ENCODE results near the gene CRTC2.
A peak's percentile ranks its signal among the peaks of the same experiment; 100 is the strongest.

The CRTC2 gene

GRCh38 chr1:153928245-153928644 is 30.2 kb downstream of the CRTC2 start:
- Histone ChIP-seq H3K79me2 (ENCODE audit: control insufficient read depth, insufficient read depth, low read length) (no peaks in the 10 kb centered on the region), H3K4me1 (ENCODE audit: control insufficient read depth, low read depth, low read length) (no peaks in the 10 kb centered on the region), H4K8ac (ENCODE audit: low read depth, low read length) (no peak overlapping the region), H3K4ac (ENCODE audit: low read depth, low read length) (no peak overlapping the region), H2BK15ac (replicated peaks; ENCODE audit: low read depth) (no peak overlapping the region), H3K36me3 (ENCODE audit: control insufficient read depth, insufficient read depth, low read length) (peaks cover 3% of the 10 kb centered on the region), H3K4me3 (ENCODE audit: low read length) (no peak overlapping the region), H3K18ac (ENCODE audit: low read length) (no peak overlapping the region), H3K23ac (ENCODE audit: low read length) (no peak overlapping the region), H3K27ac (ENCODE audit: low read depth, low read length) (no peak overlapping the region), H3K27me3 (ENCODE audit: insufficient read depth, low read length, poor library complexity) (no peaks in the 10 kb centered on the region), H2BK120ac (ENCODE audit: low read depth, low read length) (no peak overlapping the region), H2AK5ac (ENCODE audit: low read length) (no peak overlapping the region), H4K5ac (ENCODE audit: low read length) (no peak overlapping the region), H3K9ac (ENCODE audit: low read length) (no peak overlapping the region), H3K4me2 (ENCODE audit: low read length) (no peak overlapping the region), H2BK5ac (ENCODE audit: low read length) (no peak overlapping the region), H3K79me1 (ENCODE audit: low read length) (no peaks in the 10 kb centered on the region), H3K56ac (ENCODE audit: low read length) (no peak overlapping the region)
- WGBS (ENCODE audit: extremely low coverage, insufficient coverage, low lambda C conversion rate): no CpG with 5 or more reads among the region's 1 CpG
- no peak for DNase-seq

GRCh38 chr1:153926405-153926804 is 32.0 kb downstream of the CRTC2 start:
- H3K79me2 ChIP-seq (ENCODE audit: control insufficient read depth, insufficient read depth, low read length): peaks cover 6% of the 10 kb centered on the region
- H2AK5ac ChIP-seq (ENCODE audit: low read length): no peak overlapping the region
- no peak overlapping the region for H3K18ac ChIP-seq (ENCODE audit: low read length)
- no peaks in the 10 kb centered on the region for H3K27me3 ChIP-seq (ENCODE audit: insufficient read depth, low read length, poor library complexity)
- no peak overlapping the region for H2BK120ac ChIP-seq (ENCODE audit: low read depth, low read length)
- H3K4ac ChIP-seq (ENCODE audit: low read depth, low read length): no peak overlapping the region
- H3K4me2 ChIP-seq (ENCODE audit: low read length): no peak overlapping the region
- no peak overlapping the region for H3K27ac ChIP-seq (ENCODE audit: low read depth, low read length)
- H3K56ac ChIP-seq (ENCODE audit: low read length): no peak overlapping the region
- no peak for DNase-seq
- no peak overlapping the region for H4K5ac ChIP-seq (ENCODE audit: low read length)
- no peaks in the 10 kb centered on the region for H3K4me1 ChIP-seq (ENCODE audit: control insufficient read depth, low read depth, low read length)
- no CpG with 5 or more reads among the region's 4 CpGs for WGBS (ENCODE audit: extremely low coverage, insufficient coverage, low lambda C conversion rate)
- H3K23ac ChIP-seq (ENCODE audit: low read length): no peak overlapping the region
- no peak overlapping the region for H3K9ac ChIP-seq (ENCODE audit: low read length)
- no peak overlapping the region for H4K8ac ChIP-seq (ENCODE audit: low read depth, low read length)
- no peak overlapping the region for H2BK15ac ChIP-seq (replicated peaks; ENCODE audit: low read depth)
- H3K79me1 ChIP-seq (ENCODE audit: low read length): no peaks in the 10 kb centered on the region
- H3K4me3 ChIP-seq (ENCODE audit: low read length): no peak overlapping the region
- H3K36me3 ChIP-seq (ENCODE audit: control insufficient read depth, insufficient read depth, low read length): peaks cover 3% of the 10 kb centered on the region
- no peak overlapping the region for H2BK5ac ChIP-seq (ENCODE audit: low read length)

GRCh38 chr1:153922972-153923925 is 35.2 kb downstream of the CRTC2 start, which contains the start of gene GATAD2B:
GATAD2B (minus strand) TSS chr1:153922972; CDS start chr1:153828347, 94,625 bp downstream.
- peaks cover 10% of the 10 kb centered on the region for H3K4me1 ChIP-seq (ENCODE audit: control insufficient read depth, low read depth, low read length)

GRCh38 chr1:153922076-153922971 is 36.1 kb downstream of the CRTC2 start:
- Histone ChIP-seq H3K79me1 (ENCODE audit: low read length) (peaks cover 6% of the 10 kb centered on the region), H4K5ac (ENCODE audit: low read length) (no peak overlapping the region), H4K8ac (ENCODE audit: low read depth, low read length) (no peak overlapping the region), H3K4me1 (ENCODE audit: control insufficient read depth, low read depth, low read length) (peaks cover 10% of the 10 kb centered on the region), H3K18ac (ENCODE audit: low read length) (peak overlapping the region; percentile 97), H2BK5ac (ENCODE audit: low read length) (peak overlapping the region; percentile 73), H3K4me3 (ENCODE audit: low read length) (peak overlapping the region; percentile 74), H2BK120ac (ENCODE audit: low read depth, low read length) (peak overlapping the region; percentile 79), H3K27ac (ENCODE audit: low read depth, low read length) (peak overlapping the region; percentile 95), H2AK5ac (ENCODE audit: low read length) (no peak overlapping the region), H2BK15ac (replicated peaks; ENCODE audit: low read depth) (no peak overlapping the region), H3K23ac (ENCODE audit: low read length) (no peak overlapping the region), H3K56ac (ENCODE audit: low read length) (peak overlapping the region; percentile 93), H3K4ac (ENCODE audit: low read depth, low read length) (peak overlapping the region; percentile 94), H3K36me3 (ENCODE audit: control insufficient read depth, insufficient read depth, low read length) (no peaks in the 10 kb centered on the region), H3K27me3 (ENCODE audit: insufficient read depth, low read length, poor library complexity) (no peaks in the 10 kb centered on the region), H3K9ac (ENCODE audit: low read length) (peak overlapping the region; percentile 91), H3K79me2 (ENCODE audit: control insufficient read depth, insufficient read depth, low read length) (peaks cover 41% of the 10 kb centered on the region), H3K4me2 (ENCODE audit: low read length) (peak overlapping the region; percentile 88)
- WGBS (ENCODE audit: extremely low coverage, insufficient coverage, low lambda C conversion rate): no CpG with 5 or more reads among the region's 86 CpGs
- DNase-seq: peak; percentile 94

More at GRCh38 chr1:153922972-153923925, 35.2 kb downstream of the CRTC2 start, which contains the start of gene GATAD2B:
- Histone ChIP-seq H3K4ac (ENCODE audit: low read depth, low read length) (peak within 1 kb of the TSS; percentile 94), H3K18ac (ENCODE audit: low read length) (peak within 1 kb of the TSS; percentile 97), H3K79me1 (ENCODE audit: low read length) (peaks cover 6% of the 10 kb centered on the region), H2BK15ac (replicated peaks; ENCODE audit: low read depth) (no peak within 1 kb of the TSS), H4K5ac (ENCODE audit: low read length) (peak within 1 kb of the TSS; percentile 36), H3K23ac (ENCODE audit: low read length) (no peak within 1 kb of the TSS), H3K56ac (ENCODE audit: low read length) (peak within 1 kb of the TSS; percentile 95), H2BK120ac (ENCODE audit: low read depth, low read length) (peak within 1 kb of the TSS; percentile 79), H3K4me3 (ENCODE audit: low read length) (peak within 1 kb of the TSS; percentile 79), H2BK5ac (ENCODE audit: low read length) (peak within 1 kb of the TSS; percentile 73), H4K8ac (ENCODE audit: low read depth, low read length) (no peak within 1 kb of the TSS), H3K79me2 (ENCODE audit: control insufficient read depth, insufficient read depth, low read length) (peaks cover 33% of the 10 kb centered on the region), H3K4me2 (ENCODE audit: low read length) (peak within 1 kb of the TSS; percentile 88), H2AK5ac (ENCODE audit: low read length) (no peak within 1 kb of the TSS), H3K27ac (ENCODE audit: low read depth, low read length) (peak within 1 kb of the TSS; percentile 95), H3K27me3 (ENCODE audit: insufficient read depth, low read length, poor library complexity) (no peaks in the 10 kb centered on the region), H3K36me3 (ENCODE audit: control insufficient read depth, insufficient read depth, low read length) (no peaks in the 10 kb centered on the region), H3K9ac (ENCODE audit: low read length) (peak within 1 kb of the TSS; percentile 94)
- peak; percentile 100 for DNase-seq
- no CpG with 5 or more reads among the region's 53 CpGs for WGBS (ENCODE audit: extremely low coverage, insufficient coverage, low lambda C conversion rate)

- no peak for DNase-seq
- no peak overlapping the region for H2BK15ac ChIP-seq (replicated peaks; ENCODE audit: low read depth)
Measured at GRCh38 chr1:153921803-153922075, 36.7 kb downstream of the CRTC2 start.

More at GRCh38 chr1:153921803-153922075, 36.7 kb downstream of the CRTC2 start:
- Histone ChIP-seq H2BK120ac (ENCODE audit: low read depth, low read length) (no peak overlapping the region), H3K36me3 (ENCODE audit: control insufficient read depth, insufficient read depth, low read length) (no peaks in the 10 kb centered on the region), H3K27ac (ENCODE audit: low read depth, low read length) (peak overlapping the region; percentile 83), H3K4me2 (ENCODE audit: low read length) (peak overlapping the region; percentile 88), H3K4me3 (ENCODE audit: low read length) (peak overlapping the region; percentile 40), H3K79me1 (ENCODE audit: low read length) (peaks cover 6% of the 10 kb centered on the region), H3K18ac (ENCODE audit: low read length) (peak overlapping the region; percentile 88), H4K8ac (ENCODE audit: low read depth, low read length) (no peak overlapping the region), H4K5ac (ENCODE audit: low read length) (no peak overlapping the region), H3K27me3 (ENCODE audit: insufficient read depth, low read length, poor library complexity) (no peaks in the 10 kb centered on the region), H3K4me1 (ENCODE audit: control insufficient read depth, low read depth, low read length) (peaks cover 10% of the 10 kb centered on the region), H2BK5ac (ENCODE audit: low read length) (no peak overlapping the region), H3K56ac (ENCODE audit: low read length) (peak overlapping the region; percentile 86), H3K9ac (ENCODE audit: low read length) (peak overlapping the region; percentile 81), H3K4ac (ENCODE audit: low read depth, low read length) (peak overlapping the region; percentile 85), H2AK5ac (ENCODE audit: low read length) (no peak overlapping the region), H3K79me2 (ENCODE audit: control insufficient read depth, insufficient read depth, low read length) (peaks cover 44% of the 10 kb centered on the region), H3K23ac (ENCODE audit: low read length) (no peak overlapping the region)
- no CpG with 5 or more reads among the region's 10 CpGs for WGBS (ENCODE audit: extremely low coverage, insufficient coverage, low lambda C conversion rate)
